Right renal pelvis (tissue), 4 donors: ENCODE measurements around the gene PDGFA. TPM values are rescaled to one million over a fixed set of nuclear protein-coding genes. Genes with fewer than 3 reads are reported as not detected.

Source experiments
- DNase-seq, 4 donors: peaks; one replicate each; pipeline ENCODE4 v3.0.0-alpha.2; 2013; ENCODE audit warnings: low read depth in 4 of 4, low spot score in 3 of 4, missing footprints in 1 of 4
- polyA plus RNA-seq, 4 donors: library from polyadenylated mRNA; unstranded; fragments of 120-200 nt; gene quantifications; one replicate each; pipeline ENCODE4 v1.2.1, GENCODE V29; 2013; ENCODE audit not compliant: insufficient read length in 4 of 4

Gene PDGFA
- polyA plus RNA-seq, result 10 to 100 TPM; 43.2 to 58.4 (median 50.7) TPM

- DNase-seq, result no peak
Measured at GRCh38 chr7:519484-520390, at the start of gene PDGFA. TSS of gene PDGFA (minus strand) at chr7:519846. CDS start at chr7:519001, 845 bp downstream.

- DNase-seq, result no peak
Measured at GRCh38 chr7:568031-568951, 48.6 kb upstream of the PDGFA start.

- no peak for DNase-seq
Measured at GRCh38 chr7:567305-567883, 47.7 kb upstream of the PDGFA start.

DNA sequence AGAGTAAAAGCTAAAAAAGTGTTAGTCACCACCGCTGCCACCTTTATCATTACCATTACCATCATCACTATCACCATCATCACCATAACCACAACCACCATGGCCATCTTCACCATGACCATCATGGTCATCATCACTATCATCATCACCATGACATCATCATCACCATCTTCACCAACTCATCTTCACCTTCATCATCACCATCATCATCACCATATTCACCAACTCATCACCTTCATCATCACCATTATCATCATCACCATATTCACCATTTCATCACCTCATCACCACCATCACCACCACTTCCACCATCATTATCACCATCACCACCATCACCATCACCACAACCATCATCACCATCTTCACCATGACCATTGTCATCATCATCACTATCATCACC is 46.5 kb upstream of the PDGFA start:
- DNase-seq, result no peak

DNA sequence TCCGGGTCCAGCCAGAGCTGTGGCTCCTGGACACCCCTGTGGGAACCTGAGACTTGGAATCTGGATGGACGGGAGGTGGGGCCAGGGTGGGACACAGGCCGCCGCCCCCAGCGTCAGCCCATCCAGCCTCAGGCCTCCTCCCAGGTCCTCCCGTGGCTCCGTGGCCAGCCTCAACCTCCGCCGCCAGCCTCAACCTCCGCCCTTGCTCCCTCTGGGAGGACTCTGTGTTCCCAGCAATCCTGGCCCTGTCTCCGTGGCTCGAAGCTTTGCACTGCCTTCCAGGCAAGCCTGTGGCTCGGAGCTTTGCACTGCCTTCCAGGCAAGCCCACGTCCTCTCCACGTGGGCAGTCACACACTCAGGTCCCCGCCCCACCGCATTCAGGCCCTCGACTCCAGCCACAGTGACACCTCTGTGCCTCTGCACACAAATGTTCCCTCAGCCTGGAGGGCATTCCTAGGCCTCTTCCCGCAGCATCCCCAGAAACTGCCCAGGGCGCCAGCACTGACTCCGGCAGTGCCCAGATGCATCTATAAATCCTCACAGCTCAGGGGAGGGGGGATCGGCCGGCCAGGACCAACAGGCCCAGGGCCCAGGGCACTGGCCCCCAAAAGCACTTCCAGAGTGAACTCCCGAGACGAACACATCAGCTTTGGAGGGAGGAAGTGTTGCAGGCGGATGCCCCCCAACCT is 44.7 kb upstream of the PDGFA start:
- DNase-seq, result no peak

DNA sequence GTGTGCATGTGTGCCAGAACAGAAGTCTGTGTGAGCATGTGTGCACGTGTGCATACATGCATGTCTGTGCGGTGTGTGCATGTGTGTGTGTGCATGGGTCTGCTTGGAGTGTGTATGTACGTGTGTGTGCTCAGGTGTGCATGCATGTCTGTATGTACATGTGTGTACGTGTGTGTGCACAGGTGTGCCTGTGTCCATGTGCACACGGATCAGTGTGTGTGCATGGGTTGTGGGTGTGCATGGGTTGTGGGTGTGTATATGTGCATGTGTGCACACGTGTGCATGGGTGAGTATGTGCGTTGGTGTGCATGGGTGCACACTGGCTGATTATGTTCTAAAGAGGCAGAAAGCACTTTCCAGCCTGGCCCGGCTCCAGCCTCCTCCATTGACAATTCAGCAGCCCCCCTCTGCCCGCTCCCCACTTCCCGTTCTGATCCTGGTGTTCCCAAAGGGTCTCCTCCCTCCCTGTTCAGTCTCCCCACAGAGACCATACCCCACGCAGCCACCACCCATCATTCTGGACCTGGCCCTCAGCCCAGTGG is 44.1 kb upstream of the PDGFA start:
- no peak for DNase-seq

GRCh38 chr7:562789-563628 is 43.4 kb upstream of the PDGFA start:
- no peak for DNase-seq

DNA sequence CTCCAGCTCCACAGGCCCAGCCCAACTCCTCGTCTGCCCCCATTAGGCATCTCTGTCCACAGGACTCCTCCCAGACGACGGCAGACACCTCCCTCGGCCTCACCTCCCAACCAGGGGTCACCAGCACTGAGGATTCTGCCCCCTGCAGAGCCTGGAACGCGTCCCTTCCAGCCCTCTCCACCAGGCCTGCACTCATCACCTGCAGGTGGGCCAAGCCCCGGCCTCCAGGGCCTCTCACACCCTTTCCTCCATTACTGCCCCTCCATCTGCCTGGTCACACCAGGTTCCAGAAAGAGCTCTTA is 42.7 kb upstream of the PDGFA start:
- DNase-seq, result no peak

GRCh38 chr7:561631-562373 is 42.2 kb upstream of the PDGFA start:
- DNase-seq, result peak in 2 of 4 donors; percentile 61 to 75

DNA sequence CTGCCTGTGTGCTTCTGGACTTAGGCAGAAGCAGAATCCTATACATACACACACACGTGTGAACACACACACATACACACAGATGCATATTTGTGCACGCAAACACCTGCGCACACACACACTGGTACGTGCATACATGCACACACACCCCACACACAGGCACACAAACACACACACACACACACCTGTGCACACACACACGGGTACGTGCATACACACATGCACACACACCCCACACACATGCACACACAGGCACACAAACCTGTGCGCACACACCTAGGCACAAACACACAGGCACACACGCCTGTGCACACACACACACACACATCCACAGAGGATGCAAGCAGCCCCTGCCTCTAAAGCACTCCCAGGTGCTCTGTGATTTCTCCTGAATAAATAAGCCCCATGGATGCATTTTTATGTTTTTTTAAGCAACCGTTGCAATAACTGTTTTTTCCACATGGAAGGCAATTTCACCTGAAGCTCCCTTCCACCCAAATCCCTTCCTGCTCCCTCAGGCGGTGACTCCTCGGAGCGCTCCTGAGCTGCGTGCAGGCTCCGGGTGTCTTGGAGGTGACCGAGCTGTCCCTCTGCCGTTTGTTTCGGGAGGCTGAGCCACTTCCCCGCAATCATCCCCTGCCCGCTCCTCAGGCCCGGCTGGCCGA is 41.5 kb upstream of the PDGFA start:
- DNase-seq, result no peak

DNA sequence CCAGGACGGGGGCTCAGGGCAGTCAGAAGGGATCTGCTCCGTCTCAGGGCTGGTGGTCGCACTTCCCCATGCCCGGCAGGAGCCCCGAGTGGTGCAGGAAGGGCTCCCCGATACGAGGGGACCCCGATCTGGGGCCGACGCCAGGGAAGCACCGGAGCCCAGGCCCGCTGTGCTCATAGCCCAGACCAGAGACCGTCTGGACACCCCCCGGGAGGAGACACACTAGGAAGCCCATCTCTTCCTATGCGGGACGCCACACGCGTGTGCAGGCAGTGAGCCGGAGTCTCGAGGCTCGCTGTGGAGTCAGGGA is 39.7 kb upstream of the PDGFA start:
- DNase-seq, result no peak

DNA sequence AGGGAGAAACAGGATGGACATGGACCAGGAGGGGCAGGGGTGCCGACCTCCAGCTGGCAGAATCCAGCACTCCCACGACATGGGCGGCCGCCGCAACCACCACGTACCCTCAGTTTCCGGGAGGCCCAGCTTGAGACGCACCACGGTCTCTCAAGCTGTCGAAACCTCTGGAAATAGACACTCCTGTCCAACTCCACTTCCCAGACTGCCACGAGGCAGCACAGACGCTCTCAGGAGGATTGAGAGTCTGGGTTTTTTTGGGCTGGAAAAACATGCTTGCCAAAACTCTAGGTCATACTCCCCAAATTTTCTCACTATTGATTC is 37.9 kb upstream of the PDGFA start:
- DNase-seq, result no peak

DNA sequence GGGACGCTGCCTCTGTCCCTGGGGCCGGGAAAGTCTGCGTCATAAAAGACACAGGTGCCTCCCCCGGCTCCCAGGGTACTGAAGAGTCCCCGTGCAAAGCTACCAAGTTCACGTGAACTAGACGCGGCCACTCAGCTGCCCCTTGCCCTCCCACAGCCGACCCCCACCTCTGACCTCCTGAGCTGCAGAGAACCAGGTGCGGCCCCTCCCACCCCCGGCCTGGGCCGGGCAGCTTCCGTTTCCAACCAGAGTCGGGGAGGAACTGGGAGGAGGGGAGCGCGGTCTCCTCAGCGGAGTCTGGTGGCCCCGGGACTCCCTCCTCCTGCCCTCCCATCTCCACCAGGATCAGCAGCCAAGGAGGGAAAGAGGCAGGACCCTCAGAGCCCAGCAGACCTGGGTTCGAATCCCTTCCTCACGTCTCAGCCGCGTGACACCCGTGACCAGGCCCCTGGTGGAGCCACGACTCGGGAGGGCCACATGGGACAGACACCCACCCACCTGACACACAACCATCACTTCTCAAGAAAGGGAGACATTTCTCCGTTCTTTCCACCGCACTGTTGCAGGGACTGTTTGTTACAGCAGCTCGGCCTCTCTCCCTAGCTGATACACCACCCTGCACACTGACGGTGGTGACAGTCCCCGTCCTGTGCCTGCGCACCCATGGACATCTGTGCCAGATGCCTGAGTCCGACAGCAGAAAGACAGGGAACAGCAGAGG is 37.4 kb upstream of the PDGFA start:
- DNase-seq, result no peak

- no peak for DNase-seq
Measured at GRCh38 chr7:556291-556826, 36.7 kb upstream of the PDGFA start.

- DNase-seq, result no peak
Measured at GRCh38 chr7:555551-556160, 36.0 kb upstream of the PDGFA start.

DNA sequence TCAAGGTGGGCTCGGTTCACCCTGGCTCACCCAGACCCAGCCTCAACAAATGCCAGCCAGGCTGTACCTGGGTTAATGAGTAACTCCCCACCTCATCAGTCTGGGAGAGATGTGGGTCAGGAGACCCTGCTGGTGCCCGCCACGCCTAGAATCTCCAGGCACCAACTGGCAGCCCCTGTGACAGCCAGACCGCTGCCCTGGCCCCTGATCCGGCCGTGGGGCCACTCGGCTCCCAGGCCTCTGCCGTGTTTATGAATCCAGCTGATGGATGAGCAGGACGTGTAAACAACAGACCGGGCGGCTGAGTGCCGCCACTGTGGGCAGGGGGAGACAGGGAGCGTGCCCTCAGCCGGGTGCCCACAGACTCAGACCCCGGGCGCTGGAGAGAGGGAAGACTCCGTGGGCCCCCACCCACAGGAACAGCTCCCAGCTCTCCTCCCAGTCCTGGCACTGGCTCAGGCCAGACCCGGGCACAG is 34.0 kb upstream of the PDGFA start:
- DNase-seq, result no peak
